RPMI8226 (cell line): Measurements from ENCODE around the gene EIF4EBP3.

Experiments used
- DNase-seq: peaks from one replicate; pipeline ENCODE4 v3.0.0-alpha.2; 2015

Gene EIF4EBP3

DNA sequence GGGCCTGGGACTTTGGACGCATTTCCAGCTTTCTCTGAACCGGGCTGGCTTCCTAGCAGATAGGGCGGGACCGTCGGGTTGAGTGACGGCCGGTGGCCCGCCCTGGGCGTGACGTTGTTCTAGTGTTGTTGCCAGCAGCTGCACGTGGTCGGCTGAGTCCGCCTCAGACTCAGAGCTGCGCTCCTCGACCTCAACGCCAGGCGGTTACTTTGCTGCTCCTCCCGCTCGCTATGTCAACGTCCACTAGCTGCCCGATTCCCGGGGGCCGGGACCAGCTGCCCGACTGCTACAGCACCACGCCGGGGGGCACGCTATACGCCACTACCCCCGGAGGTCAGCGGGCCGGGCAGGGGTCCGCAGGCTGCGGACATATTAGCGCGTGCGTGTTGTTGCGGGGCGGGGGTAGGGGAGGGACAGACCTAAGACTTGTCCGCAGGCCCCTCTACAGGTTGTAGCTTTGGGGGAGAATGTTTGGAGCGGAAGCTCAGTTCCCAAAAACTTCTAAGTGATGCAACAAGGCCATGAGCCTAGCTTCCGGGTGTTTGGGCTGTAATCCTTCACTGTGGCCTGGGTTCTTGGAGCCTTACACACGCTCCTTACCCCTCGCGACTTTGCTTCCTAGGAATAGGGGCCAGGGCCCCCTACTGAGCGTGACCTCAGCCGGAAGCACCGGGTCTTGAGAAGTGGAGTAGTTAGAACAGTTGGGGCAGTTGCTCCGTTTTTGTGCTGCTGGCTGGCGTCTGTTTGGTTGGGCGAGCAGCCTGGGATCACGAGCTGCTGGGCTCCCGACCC is at the start of gene EIF4EBP3:
EIF4EBP3 (plus strand) TSS at position 155 of the 792 bp plus-strand sequence; CDS start at position 231, 76 bp downstream.
- peak; percentile 82 for DNase-seq

DNA sequence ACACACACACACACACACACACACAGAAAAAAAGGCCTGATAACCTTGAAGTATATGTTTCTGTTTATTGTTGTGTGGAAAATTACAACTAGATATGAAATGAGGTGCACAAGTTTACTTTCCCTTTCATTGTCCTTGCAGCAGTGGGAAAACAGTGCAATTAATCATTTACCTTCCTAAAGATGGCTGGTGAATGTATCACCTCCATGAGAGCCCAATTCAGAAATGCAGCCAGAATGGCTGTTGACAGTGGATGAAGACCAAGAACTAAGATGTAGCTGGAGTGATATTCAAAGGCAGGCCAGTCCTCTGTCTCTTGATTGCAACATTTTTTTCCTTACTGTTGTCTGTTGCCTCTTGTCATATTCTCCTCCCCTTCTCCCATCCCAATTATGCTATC is 49.6 kb upstream of the EIF4EBP3 start:
- no peak for DNase-seq

DNA sequence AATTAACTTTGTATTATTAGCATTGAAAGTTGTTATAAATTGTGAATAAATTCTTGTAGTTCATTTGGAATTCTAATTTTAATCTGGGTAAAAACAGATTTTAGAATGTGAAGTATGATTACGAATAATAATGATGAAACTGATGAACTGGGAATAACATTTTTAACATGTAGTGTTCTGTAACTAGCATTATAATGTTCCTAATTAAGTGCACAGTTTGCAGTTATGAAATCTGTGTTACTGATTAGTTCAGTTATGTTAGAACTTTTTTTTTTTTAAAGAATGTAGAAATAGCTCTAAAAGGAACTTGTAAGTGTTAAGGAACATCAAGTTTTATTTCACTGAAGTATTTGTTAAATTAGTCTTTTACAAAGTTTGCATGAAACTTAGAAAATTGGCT is 48.9 kb upstream of the EIF4EBP3 start:
- DNase-seq = no peak

DNA sequence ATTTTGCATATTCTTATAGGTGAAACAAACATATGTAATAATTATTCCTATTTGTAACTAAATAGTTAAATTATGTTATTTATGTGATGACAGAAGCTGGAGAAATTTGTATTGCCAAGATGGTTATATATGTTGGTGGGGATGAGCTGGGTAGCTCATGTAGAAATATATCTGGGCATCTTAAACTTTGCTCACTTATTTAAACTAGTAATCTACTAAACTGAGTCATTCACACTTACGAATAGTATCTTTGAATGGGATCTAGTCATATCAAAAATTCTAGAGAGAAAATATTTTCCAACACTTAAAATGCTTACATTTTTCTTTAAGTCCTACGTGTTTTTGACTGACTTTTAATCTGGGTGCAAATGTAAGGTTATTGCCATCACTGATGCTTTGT is 44.6 kb upstream of the EIF4EBP3 start:
- DNase-seq = no peak

DNA sequence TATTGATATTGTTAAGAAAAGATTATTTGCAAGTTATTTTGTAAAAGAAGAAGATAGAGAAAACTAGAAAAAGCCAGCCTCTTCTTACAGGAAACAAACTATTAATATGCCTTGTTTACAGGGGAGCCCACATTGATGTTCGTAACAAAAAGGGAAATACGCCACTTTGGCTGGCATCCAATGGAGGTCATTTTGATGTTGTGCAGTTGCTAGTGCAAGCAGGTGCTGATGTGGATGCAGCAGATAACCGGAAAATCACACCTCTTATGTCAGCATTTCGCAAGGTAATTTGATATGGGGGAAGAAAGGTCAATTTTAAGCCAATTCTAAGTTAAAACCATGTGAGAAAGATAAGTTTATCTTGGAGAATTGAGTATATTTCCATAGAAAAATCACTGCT is 37.6 kb upstream of the EIF4EBP3 start:
- no peak for DNase-seq

DNA sequence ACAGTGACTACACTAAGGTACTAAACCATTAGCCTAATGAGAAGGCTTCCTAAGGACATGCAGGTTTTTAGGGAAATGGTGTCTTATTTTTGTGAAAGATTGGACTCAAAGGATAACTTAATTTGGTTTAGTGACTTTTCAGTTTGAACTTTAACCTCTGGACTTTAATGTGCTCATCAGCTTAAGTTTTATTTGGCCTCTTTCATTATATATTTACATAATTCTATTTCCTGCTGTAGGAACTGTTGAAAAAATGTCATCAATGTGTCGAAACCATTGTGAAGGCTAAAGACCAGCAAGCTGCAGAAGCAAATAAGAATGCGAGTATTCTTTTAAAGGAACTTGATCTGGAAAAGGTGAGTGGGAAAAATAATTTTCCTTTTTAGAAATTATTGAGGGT is 34.3 kb upstream of the EIF4EBP3 start:
- DNase-seq = no peak

DNA sequence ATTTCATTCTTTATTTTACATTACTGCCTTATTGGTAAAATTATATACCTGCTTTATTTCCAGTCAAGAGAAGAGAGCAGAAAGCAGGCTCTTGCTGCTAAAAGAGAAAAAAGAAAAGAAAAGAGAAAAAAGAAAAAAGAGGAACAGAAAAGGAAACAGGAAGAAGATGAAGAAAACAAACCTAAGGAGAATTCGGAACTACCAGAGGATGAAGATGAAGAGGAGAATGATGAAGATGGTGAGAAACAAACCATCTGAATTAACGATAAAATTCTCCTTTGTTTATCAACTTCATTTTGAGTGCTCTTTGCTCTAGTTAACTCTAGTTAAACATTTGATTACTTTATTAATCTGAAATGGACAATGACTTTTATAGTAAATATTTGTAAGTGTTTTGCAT is 23.5 kb upstream of the EIF4EBP3 start:
- DNase-seq = no peak

DNA sequence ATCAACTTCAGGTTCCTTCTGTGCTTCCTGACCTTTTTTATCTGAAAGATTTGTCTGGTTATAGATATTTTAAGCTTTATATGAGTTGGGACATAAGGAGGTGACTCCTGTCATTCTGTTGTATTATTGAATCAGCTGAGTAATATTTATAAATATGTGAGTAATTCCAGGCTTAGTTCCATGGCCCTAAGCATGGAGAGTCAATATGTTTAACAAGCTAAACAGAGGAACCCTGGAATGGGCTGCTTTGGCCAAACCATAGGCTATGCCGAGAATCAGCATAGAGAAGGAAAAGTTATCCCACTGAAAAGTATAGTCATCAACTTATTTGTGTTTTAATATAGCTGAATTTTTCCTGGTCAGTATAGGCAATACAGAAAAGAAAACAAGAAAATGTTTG is 7.2 kb upstream of the EIF4EBP3 start:
- DNase-seq = no peak

DNA sequence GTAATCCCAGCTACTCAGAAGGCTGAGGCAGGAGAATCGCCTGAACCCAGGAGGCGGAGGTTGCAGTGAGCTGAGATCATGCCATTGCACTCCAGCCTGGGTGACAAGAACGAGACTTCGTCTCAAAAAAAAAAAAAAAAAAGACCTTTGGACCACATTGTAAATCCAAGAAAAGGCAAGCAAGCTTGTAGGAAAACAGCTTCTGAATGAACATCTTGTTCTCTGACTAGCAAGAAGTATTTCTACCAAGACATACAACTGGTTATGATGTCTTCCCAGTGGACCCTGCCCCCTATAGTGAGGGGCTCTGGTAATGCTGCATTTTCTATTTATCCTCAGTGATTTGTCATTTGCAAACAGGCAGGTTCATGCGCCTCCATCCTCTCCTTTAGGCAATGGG is 4.5 kb upstream of the EIF4EBP3 start:
- DNase-seq = no peak

DNA sequence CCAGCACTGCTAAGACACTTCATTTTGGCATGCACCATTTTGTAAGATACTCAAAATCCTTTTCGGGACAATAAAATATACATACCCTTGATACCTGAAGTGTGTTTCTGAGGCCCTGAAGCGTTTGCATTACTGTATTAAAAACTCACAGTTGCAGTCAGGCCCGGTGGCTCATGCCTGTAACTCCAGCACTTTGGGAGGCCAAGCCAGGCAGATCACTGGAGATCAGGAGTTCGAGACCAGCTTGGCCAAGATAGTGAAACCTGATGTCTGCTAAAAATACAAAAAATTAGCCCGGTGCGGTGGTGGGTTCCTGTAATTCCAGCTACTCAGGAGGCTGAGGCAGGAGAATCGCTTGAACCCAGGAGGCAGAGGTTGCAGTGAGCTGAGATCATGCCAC is 2.5 kb upstream of the EIF4EBP3 start:
- DNase-seq = no peak

DNA sequence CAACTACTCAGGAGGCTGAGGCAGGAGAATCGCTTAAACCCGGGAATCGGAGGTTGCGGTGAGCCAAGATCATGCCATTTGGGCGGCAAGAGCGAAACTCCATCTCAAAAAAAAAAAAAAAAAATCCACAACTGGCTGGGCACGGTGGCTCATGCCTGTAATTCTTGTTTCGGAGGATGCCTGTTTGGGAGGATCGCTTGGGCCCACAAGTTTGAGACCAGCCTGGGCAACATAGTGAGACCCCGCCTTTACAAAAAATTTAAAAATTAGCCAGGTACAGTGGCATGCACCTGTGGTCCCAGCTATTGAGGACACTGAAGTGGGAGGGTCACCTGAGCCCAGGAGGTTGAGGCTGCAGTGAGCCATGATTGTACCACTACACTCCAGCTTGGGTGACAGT is 1.9 kb upstream of the EIF4EBP3 start:
- DNase-seq = no peak

DNA sequence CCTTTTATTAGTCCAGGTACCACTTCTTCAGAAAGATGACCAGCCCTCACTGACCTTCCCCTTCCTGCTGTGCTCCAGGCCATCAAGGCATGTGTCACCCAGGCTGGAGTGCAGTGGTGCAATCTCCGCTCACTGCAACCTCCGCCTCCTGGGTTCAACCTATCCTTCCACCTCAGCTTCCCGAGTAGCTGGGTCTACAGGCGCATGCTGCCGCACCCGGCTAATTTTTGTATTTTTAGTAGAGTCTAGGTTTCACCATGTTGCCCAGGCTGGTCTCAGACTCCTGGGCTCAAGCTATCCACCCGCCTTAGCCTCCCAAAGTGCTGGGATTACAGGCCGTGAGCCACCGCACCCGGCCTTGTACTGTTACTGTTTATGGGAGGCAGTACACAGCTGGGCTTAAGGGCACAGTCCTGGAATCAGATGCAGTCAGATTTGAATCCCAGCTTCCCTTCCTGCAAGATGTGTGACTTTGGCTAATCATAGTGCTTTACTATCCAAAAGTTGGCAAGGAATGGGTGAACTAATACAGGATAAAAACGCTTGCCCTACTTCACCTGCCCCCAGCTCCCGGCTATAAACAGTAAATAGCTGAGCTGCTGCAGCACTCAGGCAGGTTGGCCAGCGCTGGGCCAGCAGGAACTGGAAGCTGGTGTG is 483 bp upstream of the EIF4EBP3 start:
- DNase-seq = no peak

DNA sequence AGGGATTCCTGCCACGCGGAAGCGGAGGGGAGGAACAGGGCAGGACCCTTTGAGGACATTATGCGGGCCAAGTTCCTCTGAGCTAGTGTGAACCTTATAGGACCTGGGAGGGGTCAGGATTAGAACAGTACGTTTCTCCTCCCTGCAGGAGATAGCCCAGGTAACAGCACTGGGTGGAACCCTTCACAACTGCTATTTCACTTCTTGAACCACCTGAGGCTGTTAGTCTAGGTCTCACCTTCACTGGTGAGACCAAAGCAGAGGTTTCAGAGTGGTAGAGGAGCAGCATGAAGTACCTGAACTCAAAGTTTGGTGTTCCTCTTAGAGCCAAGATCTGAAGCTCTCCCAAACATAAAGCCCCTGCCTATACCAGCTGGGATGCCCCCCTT is 832 bp downstream of the EIF4EBP3 start:
- no peak for DNase-seq

DNA sequence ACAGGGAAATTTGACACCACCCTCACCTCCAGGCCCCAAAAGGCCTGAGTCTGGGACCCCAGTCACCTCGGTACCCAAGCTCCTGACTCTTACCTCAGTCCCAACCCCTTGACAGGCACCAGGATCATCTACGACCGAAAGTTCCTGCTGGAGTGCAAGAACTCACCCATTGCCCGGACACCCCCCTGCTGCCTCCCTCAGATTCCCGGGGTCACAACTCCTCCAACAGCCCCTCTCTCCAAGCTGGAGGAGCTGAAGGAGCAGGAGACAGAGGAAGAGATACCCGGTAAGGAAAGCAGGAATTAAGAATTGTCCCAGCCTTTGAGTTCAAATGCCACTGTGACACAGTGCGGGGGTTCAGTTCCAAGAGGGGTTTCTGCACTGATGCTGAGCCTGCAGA is 1.3 kb downstream of the EIF4EBP3 start:
- no peak for DNase-seq

DNA sequence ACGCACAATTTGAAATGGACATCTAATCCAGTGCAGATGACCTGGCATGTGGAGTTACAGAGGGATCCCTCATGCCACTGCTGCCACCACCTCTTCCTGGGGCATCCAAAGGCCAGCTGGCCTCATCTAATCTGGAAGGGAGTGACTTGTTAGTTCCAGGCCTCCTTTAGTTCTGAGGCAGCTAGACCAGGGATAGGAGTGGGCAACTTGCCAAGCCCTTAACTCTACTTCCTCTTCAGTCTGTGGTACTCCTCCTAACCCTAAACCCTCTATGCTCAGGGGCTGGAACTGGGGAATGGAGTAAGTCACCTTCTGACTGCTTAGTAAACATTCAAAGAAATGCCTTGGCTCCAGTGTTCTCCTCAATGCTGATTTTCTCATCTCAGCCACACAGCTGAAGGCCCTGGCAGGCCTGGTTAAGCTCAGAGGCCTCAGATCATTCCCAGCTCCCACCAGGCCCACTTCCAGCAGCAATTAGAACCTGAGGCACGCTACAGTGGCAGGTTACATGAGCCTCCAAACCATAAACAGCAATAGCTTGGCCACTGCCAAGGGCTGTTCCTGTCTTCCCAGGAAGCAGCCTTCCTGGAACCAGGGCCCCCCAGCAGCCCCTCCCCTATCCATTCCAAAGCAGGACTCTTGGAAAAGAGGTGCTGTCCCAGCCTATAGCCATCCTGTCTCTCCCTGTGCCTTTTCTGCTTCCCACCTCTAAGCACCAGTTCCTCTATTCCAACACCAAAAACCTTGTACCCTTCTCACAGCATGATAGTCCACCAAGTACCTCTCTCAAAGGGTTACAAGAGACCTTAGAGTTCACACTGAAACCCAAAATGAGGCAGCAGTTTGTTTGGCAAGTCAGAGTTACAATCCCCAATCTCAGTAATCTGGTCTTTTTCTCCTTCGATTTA is 2.0 kb downstream of the EIF4EBP3 start:
- peak; percentile 62 for DNase-seq

DNA sequence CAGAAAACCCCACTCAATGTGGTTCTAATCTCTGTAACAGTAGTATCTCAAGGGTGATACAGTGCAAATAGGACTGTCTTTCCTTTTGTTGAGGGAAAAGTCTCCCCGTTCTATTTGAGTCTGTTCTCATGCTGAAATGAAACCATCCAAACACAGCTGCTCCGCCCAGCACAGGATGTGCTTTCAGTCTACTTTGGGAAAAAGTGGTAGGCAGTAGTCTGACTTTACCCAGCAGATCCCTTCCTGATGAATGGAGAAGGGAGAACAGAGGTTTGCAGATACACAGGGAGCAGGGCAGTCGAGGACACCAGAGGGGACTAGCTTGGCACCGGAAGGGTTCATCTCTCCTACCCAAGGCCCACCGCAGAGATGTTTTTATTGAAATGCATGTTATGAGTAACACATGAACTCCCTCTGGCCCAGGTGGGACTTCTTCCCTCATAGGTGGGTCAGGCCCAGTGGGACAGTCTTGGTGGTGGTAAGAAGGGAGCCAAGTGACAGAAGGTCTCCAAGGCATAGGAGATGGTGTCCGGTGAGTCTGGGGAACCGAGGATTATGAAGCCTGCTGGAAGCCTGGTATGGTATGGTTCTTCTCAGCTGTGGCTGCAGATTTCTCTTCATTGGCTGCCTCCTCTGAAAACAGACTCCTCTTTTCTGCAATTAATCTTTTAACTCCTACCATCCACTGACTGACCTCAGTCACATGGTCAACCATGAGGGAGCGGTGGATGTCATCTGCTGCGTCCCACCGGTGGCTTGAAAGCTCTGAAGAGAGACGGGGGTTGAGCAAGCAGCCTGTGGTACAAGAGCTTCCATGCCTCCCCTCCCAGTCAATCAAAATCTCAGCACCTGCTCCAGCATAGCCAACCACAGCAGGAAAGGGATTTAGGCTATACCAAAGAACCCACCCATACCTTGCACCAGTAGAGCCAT is 3.0 kb downstream of the EIF4EBP3 start:
- no peak for DNase-seq

DNA sequence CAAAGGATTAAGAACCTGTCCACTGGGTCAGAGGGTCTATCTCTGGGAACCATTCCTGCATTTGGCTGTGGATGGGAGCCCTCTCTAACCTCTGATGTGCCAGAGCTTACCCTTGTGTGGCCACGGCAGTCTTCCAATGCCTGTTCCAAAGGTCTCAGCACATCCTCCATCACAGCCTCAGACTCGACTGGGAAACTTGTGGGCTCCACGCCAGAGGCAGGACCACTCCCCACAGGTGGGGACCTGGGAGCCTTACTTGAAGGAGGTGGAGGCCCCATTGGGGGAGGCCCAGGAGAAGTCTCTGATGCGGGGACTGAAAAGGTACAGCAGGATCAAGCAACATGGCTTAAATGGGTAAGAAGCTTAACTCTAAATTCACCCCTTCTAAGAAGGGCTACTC is 4.4 kb downstream of the EIF4EBP3 start:
- DNase-seq = no peak

DNA sequence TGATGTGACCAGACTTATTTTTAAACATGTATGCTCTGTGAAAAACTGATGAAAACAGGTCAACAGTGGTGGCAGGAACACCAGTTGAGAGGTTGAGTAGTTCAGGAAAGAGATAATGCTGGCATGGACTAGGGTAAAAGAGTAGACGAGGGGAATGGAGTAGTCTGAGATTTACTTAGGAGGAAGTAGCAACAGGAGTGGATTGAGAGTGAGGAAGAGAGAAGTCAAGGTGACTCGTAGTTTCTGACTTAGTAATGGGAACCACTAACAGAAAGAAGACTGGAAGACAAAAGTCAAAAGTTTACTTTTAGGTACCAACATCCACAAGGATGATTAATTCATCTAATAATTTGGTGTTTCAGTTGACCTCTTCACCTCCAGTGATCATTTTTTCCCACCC is 6.2 kb downstream of the EIF4EBP3 start:
- DNase-seq = no peak

DNA sequence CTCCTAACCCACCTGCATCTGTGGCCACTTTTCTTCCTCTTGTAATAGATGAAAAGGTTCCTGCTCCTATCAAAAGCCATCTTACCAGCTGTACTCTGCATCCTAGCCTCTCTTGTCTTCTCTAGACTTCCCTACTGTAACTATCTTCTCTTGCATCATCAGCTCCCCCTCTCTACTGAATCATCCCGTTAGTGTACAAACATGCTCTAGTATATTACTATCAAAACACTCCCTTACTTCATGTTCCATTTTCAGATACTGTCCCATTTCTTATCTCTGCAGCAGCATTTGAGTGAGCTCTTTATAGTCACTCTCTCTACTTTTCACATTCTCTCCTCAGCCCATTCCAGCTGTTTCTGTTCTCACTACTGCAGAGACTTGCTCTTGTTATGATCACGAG is 7.0 kb downstream of the EIF4EBP3 start:
- no peak for DNase-seq

DNA sequence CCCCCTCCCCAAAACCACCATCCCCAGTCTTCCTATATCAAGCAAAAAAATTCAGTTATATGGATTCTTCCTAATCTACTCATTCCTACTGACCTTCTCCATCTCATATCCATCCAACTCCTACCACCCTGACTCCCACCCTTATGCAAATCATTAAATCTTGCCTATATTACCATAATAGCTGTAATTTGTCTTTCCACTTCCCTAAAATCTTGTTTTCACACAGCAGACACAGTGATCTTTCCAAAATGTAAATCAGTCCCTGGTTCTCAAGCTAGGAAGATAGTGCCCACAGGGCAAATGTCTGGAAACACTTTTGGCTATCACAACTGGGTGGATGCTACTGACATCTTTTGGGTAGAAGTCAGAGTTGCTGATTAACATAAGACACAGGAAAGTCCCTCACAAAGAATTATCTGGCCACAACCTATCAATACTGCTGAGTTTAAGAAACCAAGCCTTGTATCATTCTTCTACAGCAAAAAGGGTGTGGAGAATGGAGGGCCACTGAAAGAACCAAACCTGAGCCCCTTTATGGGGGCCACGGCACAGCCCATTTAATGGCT is 8.4 kb downstream of the EIF4EBP3 start:
- DNase-seq = no peak

DNA sequence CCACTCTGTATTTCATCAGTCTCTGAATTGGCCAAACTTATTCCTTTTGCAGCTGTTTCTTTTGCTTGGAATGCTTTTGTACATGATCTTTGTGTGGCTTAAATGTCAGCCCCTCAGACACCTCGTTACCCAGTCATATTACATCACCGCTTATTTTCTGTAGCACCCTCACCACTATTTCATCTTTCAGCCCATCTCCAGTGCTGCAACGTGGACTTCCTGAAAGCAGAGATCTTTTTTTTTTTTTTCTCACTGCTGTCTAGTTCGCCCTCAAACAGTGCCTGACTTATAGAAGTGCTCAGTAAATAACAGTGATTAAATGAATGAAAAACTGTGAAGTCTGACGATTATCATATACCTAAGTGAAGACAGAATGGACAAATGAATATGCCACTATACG is 9.0 kb downstream of the EIF4EBP3 start:
- DNase-seq = no peak

DNA sequence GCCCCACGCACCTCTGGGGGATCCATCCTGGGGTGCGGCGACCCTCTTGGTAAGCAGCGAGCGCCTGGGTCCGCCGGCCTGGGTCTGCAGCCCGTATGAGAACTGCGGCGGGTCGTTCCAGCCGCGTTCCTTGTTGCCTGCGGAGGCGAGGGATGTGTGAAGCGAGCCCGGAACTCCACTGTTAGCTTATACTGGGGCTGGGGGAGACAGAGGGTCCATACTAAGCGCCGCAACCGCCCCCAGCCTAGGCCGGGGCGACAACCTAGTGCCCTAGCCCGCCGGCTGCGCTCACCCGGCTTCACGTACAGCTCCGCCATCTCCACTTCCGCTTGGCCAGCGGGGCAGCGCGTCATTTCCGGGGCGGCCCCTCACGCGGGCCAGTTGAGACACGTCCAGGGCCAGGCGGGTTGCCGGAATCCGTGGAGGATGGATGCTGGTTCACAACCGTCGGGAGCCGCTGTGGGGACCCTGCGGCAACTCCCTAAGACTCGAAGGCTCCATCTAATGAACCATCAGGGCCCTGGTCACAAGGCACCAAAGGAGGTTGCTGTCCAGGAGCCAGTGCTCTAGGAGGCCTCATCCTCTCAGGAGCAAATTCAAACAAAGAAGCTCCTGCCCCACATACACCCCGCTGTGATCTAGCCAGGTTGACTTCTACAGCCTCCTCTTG is 9.8 kb downstream of the EIF4EBP3 start, which contains the start of gene SRA1:
SRA1 (minus strand) TSS at position 338 of the 670 bp plus-strand sequence; CDS start at position 317, 21 bp downstream.
- peak; percentile 94 for DNase-seq
